ENCODE measurements around the gene SLC5A11. TPM values are rescaled to one million over a fixed set of nuclear protein-coding genes. Genes with fewer than 3 reads are reported as not detected.

The SLC5A11 gene
- total RNA-seq, 1 donor from 2014 or later: 0.63 TPM

DNA sequence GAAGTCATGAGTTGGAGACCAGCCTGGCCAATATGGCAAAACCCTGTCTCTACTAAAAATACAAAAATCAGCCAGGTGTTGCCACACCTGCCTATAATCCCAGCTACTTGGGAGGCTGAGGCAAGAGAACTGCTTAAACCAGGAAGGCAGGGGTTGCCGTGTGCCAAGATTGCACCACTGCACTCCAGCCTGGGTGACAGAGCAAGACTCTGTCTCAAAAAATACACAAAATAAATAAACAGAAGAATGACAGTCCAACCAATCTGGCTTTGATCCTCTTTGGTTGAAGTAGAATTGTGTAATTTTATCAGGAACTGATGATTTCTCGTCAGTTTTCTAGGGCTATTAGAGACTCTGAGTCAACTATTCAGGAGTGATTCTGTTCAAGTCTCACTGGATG, 79.4 kb downstream of the SLC5A11 start:
- peaks cover 26% of the 10 kb centered on the region for H3K36me3 Mint-ChIP-seq
- no peak for DNase-seq (ENCODE audit: extremely low spot score, unreplicated experiment)
- no peaks in the 10 kb centered on the region for H3K4me1 Mint-ChIP-seq (ENCODE audit: unreplicated experiment)
- no peak overlapping the region for H3K27ac Mint-ChIP-seq
- TF ChIP-seq CTCF (conservative IDR thresholded peaks at IDR 0.05): no peak
- H3K9me3 Mint-ChIP-seq: no peaks in the 10 kb centered on the region
- H3K27me3 Mint-ChIP-seq: no peaks in the 10 kb centered on the region
- H3K4me3 Mint-ChIP-seq: no peak overlapping the region

- H3K36me3 Mint-ChIP-seq: peaks cover 33% of the 10 kb centered on the region
- no peak for TF ChIP-seq CTCF (conservative IDR thresholded peaks at IDR 0.05)
- no peak overlapping the region for H3K27ac Mint-ChIP-seq
- H3K4me3 Mint-ChIP-seq: no peak overlapping the region
- no peaks in the 10 kb centered on the region for H3K4me1 Mint-ChIP-seq (ENCODE audit: unreplicated experiment)
- H3K27me3 Mint-ChIP-seq: no peaks in the 10 kb centered on the region
- no peaks in the 10 kb centered on the region for H3K9me3 Mint-ChIP-seq
- DNase-seq (ENCODE audit: extremely low spot score, unreplicated experiment): no peak
Observed at GRCh38 chr16:24929409-24929808, 83.6 kb downstream of the SLC5A11 start.

GRCh38 chr16:24930440-24930839, 84.7 kb downstream of the SLC5A11 start:
- Mint-ChIP-seq H3K9me3 (no peaks in the 10 kb centered on the region), H3K36me3 (peaks cover 36% of the 10 kb centered on the region), H3K27ac (no peak overlapping the region), H3K4me1 (ENCODE audit: unreplicated experiment) (no peaks in the 10 kb centered on the region), H3K4me3 (no peak overlapping the region), H3K27me3 (no peaks in the 10 kb centered on the region)
- no peak for TF ChIP-seq CTCF (conservative IDR thresholded peaks at IDR 0.05)
- DNase-seq (ENCODE audit: extremely low spot score, unreplicated experiment): no peak

GRCh38 chr16:24931091-24931490, 85.3 kb downstream of the SLC5A11 start:
- Mint-ChIP-seq H3K9me3 (no peaks in the 10 kb centered on the region), H3K27ac (no peak overlapping the region), H3K27me3 (no peaks in the 10 kb centered on the region), H3K36me3 (peaks cover 36% of the 10 kb centered on the region), H3K4me3 (no peak overlapping the region), H3K4me1 (ENCODE audit: unreplicated experiment) (no peaks in the 10 kb centered on the region)
- no peak for DNase-seq (ENCODE audit: extremely low spot score, unreplicated experiment)
- TF ChIP-seq CTCF (conservative IDR thresholded peaks at IDR 0.05): no peak

DNA sequence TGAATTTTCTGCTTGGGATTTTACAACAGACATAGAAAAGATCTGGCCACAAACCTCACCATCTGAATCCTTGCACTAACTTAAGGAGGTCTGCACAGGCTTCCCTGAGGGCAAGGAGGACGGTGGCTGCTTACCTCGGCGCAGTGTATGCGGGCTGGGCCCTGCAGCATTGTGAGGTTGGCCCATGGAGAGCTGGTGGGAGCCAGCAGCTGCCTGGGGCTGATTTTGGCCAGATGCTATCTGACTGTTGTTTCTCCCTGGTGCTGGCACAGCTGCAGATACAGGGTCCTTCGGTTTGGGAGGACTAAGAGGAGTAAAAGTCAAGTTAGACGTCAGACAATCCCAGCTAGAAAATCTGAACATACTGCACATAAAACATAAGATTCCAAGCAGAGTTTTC, 89.6 kb downstream of the SLC5A11 start:
- Mint-ChIP-seq H3K4me3 (no peak overlapping the region), H3K27me3 (no peaks in the 10 kb centered on the region), H3K27ac (no peak overlapping the region), H3K36me3 (peaks cover 21% of the 10 kb centered on the region), H3K4me1 (ENCODE audit: unreplicated experiment) (no peaks in the 10 kb centered on the region), H3K9me3 (no peaks in the 10 kb centered on the region)
- no peak for TF ChIP-seq CTCF (conservative IDR thresholded peaks at IDR 0.05)
- DNase-seq (ENCODE audit: extremely low spot score, unreplicated experiment): no peak

DNA sequence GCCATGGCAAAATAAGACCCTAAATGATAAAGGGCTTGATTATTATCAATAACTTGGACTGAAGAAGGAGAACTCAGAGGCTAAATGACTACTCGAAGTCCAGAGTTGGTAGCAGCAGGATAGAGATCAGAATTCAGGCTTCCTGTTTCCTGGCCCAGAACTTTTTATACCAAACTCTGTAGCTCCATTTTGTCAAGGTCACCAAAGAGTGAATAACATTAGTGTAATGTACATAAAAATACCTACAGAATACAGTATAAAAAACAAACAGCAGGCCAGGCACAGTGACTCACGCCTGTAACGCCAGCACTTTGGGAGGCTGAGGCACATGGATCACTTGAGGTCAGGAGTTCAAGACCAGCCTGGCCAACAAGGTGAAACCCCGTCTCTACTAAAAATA, 90.4 kb downstream of the SLC5A11 start:
- peaks cover 22% of the 10 kb centered on the region for H3K36me3 Mint-ChIP-seq
- no peaks in the 10 kb centered on the region for H3K27me3 Mint-ChIP-seq
- no peaks in the 10 kb centered on the region for H3K9me3 Mint-ChIP-seq
- no peaks in the 10 kb centered on the region for H3K4me1 Mint-ChIP-seq (ENCODE audit: unreplicated experiment)
- no peak for TF ChIP-seq CTCF (conservative IDR thresholded peaks at IDR 0.05)
- H3K27ac Mint-ChIP-seq: no peak overlapping the region
- DNase-seq (ENCODE audit: extremely low spot score, unreplicated experiment): no peak
- H3K4me3 Mint-ChIP-seq: no peak overlapping the region

Data from type B pancreatic cell (in vitro differentiated cells).